Omental fat pad (tissue), 4 donors: ENCODE data around the gene RELL2. TPM values are rescaled to one million over a fixed set of nuclear protein-coding genes. Genes with fewer than 3 reads are reported as not detected.

ENCODE experiments used
- ATAC-seq: fragments of 150-250 bp; one replicate; pipeline ENCODE4 v1.9.1; 2016; ENCODE audit warnings: mild to moderate bottlenecking, moderate library complexity; ENCODE audit not compliant: low FRiP score
- DNase-seq: peaks from one replicate; pipeline ENCODE4 v3.0.0-alpha.2; 2019; ENCODE audit warnings: low spot score
- total RNA-seq, 4 donors: library from RNA; depleted of rRNA; stranded (reverse); fragments of >200 nt; gene quantifications; one replicate each; pipeline ENCODE4 v1.1.0, GENCODE V29; 2016
- TF ChIP-seq, protein P1 (sequence below), 3 donors: fragments of 450-650 bp; IDR thresholded peaks; one replicate each; pipeline ENCODE4 v1.5.1; 2016 to 2017; ENCODE audit warnings: antibody characterized with exemption in 3 of 3, mild to moderate bottlenecking in 3 of 3, moderate library complexity in 2 of 3

Gene RELL2
- total RNA-seq, 4 donors from 2014 or later, result 1.0 to 4.3 (median 2.9) TPM

DNA sequence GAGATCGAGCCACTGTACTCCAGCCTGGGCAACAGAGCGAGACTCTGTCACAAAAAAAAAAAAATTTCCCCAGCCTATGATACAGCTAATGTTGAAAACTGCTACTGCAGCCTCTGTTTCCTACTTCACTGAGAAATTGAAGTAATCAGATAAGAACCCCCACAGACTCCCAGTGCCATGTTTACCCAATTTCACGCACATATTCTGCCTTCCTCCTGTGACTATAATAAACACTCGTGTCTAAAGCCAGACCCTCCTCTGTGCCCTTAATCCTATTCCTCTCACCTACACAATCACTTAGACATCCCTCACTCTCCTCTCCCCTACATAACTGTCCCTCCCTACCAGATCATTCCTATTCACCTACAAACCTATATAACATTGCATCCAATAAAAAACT lies 38.9 kb downstream of the RELL2 start:
- TF ChIP-seq, protein P1, sequence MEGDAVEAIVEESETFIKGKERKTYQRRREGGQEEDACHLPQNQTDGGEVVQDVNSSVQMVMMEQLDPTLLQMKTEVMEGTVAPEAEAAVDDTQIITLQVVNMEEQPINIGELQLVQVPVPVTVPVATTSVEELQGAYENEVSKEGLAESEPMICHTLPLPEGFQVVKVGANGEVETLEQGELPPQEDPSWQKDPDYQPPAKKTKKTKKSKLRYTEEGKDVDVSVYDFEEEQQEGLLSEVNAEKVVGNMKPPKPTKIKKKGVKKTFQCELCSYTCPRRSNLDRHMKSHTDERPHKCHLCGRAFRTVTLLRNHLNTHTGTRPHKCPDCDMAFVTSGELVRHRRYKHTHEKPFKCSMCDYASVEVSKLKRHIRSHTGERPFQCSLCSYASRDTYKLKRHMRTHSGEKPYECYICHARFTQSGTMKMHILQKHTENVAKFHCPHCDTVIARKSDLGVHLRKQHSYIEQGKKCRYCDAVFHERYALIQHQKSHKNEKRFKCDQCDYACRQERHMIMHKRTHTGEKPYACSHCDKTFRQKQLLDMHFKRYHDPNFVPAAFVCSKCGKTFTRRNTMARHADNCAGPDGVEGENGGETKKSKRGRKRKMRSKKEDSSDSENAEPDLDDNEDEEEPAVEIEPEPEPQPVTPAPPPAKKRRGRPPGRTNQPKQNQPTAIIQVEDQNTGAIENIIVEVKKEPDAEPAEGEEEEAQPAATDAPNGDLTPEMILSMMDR (IDR thresholded peaks at IDR 0.05), result no peak
- ATAC-seq (no peak), DNase-seq (no peak)

DNA sequence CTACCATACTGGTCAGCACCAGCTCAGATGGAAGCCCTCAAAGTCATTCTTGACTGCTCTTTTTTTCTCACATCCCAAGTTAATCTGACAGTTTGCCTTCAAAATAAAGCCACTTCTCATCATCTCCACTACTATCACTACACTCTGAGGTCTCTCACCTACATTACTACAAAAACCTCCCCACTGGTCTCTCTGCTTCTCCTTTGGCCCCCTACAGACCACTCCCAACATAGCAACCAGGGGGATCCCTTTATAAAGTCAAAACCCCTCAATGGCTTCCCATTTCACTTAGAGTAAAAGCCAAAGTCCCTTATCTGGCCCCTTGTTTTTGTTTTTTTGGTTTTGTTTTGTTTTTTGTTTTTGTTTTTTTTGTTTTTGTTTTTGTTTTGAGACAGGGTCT lies 40.6 kb downstream of the RELL2 start:
- DNase-seq (no peak), ATAC-seq (no peak)
- TF ChIP-seq, protein P1 (IDR thresholded peaks at IDR 0.05), result no peak

DNA sequence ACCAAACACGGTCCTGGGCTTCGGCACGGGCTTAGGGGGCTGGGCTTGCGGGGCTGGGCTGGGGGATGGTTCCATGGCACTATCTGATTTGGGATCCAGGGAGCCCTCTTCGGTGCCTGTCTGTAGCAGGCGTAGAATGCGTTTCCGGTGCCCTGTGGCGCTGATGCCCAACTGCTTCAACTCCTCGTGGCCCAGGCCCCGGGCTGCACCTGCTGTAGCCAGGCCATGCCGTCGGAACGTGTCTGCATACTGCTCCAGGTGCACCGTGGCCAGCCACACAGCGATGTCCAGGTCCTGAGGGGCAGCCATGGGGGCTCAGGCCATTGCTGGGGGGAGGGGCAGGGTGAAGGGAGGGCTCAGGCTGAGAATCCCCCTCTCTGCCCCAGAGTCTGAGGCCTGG lies 43.4 kb downstream of the RELL2 start:
- TF ChIP-seq, protein P1 (IDR thresholded peaks at IDR 0.05), result no peak
- ATAC-seq, result no peak
- DNase-seq, result no peak

DNA sequence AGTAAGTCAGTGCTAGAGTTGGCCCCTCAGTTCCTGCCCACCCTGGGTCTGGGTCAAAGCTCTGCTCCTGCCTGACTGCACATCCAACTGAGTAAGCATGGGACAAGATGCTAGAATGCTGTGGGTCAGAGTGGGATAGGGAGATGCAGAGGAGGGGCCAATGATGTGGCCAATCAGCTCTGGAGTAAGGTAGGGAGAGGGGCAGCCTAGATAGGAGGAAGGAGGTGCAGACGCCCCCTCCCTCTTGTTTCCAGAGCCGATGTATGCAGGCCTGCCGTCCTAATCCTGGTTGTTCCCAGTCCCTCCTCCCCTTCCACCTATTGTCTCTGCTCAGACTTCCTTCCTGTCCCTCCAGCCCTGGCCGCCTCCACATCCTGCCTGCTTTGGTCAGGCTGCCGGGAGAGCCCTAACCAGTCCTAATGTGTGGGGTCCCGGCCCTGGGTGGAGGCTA lies 44.0 kb downstream of the RELL2 start:
- TF ChIP-seq, protein P1 (IDR thresholded peaks at IDR 0.05), result no peak
- no peak for ATAC-seq
- DNase-seq, result no peak

DNA sequence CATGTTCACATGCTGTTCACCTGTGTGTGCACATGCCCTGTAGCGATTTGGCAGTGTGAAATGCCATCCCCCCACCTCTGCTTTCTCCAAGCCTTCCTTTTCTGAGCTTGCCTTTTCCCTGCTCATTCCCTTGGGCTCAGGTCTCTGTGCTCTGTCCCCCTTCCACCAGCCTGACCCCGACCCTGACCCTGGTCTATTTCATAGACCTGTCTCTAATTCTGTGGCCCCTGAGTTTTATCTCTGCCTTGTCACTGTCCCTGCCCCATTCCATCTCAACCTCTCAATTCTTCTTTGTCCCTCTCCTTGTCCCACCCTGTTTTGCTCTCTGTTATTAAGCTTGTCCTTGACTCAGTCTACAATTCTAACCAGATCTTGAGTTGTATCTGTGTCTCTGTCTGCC lies 44.5 kb downstream of the RELL2 start:
- TF ChIP-seq, protein P1 (IDR thresholded peaks at IDR 0.05), result no peak
- no peak for DNase-seq
- no peak for ATAC-seq

DNA sequence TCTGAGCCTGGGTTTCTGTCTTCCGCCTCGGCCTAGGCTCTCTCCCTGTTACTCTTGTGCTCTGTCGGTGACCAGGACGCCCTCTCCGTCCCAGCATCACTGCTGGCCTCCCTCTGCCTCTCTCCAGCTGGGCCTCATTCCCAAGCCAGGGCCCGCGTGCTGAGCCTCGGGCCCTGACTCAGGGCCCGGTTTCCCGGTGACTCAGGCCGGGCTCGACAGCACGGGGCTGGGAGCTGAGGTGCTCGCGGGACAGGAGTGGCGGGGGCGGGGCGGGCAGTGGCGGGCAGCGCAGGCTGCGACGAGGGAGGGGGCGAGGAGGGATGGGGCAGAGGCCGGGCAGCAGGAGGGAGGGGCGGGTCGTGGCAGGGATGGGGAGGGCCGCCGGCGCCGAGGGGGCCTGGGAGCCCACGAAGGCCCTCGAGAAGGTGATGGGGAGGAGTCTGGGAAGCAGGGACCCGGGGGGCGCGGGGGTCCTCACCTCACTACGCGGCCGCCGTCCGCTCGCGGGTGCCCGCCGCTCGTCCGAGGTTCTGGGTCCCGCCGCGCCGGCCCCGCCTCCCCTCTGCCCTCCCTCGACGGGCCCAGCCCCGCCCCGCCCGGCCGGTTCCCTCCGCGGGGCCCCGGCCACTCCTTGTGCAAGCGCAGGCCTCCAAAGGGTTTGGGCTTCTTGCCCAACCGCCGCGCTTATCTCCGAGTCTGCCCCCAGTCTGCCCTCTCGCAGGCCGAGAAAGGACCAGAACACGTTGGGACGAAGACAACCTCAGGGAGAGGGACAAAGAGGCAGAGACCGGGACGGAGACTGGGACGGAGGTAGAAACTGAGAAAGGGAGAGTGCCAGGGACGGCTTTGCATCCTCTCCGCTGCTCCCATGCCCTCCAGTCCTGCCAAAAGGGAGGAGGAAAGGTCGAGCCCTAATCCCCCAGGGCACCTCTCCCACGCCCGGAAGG lies 45.2 kb downstream of the RELL2 start, which contains the start of gene ARAP3:
ARAP3 (minus strand) TSS at position 536 of the 947 bp plus-strand sequence. CDS start 1,744 bp downstream, outside the sequence.
- peak; percentile 34 for DNase-seq
- ATAC-seq, result peak; percentile 91
- TF ChIP-seq, protein P1 (IDR thresholded peaks at IDR 0.05), result no peak
